HL-60 (cell line): ENCODE measurements around the gene DBNDD2.
A peak's percentile ranks its signal among the peaks of the same experiment; 100 is the strongest.

ENCODE experiments used
- CTCF ChIP-seq: IDR thresholded peaks from one replicate; pipeline ENCODE4 v1.5.1; 2011; ENCODE audit warnings: low read length, control low read depth, inconsistent platforms; ENCODE audit not compliant: insufficient read depth
- GABPA ChIP-seq: IDR thresholded peaks from 2 replicates; pipeline ENCODE4 v1.6.1; 2012; ENCODE audit warnings: low read depth
- POLR2AphosphoS5 ChIP-seq: IDR thresholded peaks from 2 replicates; pipeline ENCODE4 v1.6.1; 2012; ENCODE audit warnings: low read depth
- REST ChIP-seq: IDR thresholded peaks from 2 replicates; pipeline ENCODE4 v1.6.1; 2012; ENCODE audit warnings: low read depth; ENCODE audit not compliant: insufficient replicate concordance
- SPI1 ChIP-seq: IDR thresholded peaks from 2 replicates; pipeline ENCODE4 v1.6.1; 2012; ENCODE audit warnings: low read depth, mild to moderate bottlenecking, borderline replicate concordance

GRCh38 chr20:45445805-45446562 lies 37.9 kb downstream of the DBNDD2 start:
- TF ChIP-seq CTCF (peak; percentile 66), GABPA (no peak), SPI1 (no peak), POLR2AphosphoS5 (no peak), REST (no peak)
